ENCODE measurements around the gene TMEM203. TPM values are rescaled to one million over a fixed set of nuclear protein-coding genes. Genes with fewer than 3 reads are reported as not detected.

TMEM203 gene
- total and polyA plus RNA-seq, 2 of the 13 experiments (the other 11 are each of a cell fraction or from before 2014, with no cell fraction given): 23.4 to 36.7 TPM

- TF ChIP-seq ZBTB37 (CRISPR knock-in tag; IDR thresholded peaks at IDR 0.05): no peak
- TF ChIP-seq MXD4 (CRISPR knock-in tag; IDR thresholded peaks at IDR 0.05): peak; percentile 25; the same call in 1 of the 2 replicates
- no peak for TF ChIP-seq POLR2AphosphoS5 (IDR thresholded peaks at IDR 0.05; ENCODE audit: low read depth, low read length)
- no peak for TF ChIP-seq SNAPC4 (CRISPR knock-in tag; IDR thresholded peaks at IDR 0.05)
- peak; percentile 72 for TF ChIP-seq RARA (CRISPR knock-in tag; IDR thresholded peaks at IDR 0.05)
- no peak for TF ChIP-seq ZC3H4 (CRISPR knock-in tag; IDR thresholded peaks at IDR 0.05; ENCODE audit: borderline replicate concordance)
- TF ChIP-seq TARDBP (CRISPR knock-in tag; IDR thresholded peaks at IDR 0.05): no peak
- no peak for TF ChIP-seq ARNT (IDR thresholded peaks at IDR 0.05)
- no peak for TF ChIP-seq SP4 (CRISPR knock-in tag; IDR thresholded peaks at IDR 0.05)
- no peak for TF ChIP-seq HOXA7 (CRISPR knock-in tag; IDR thresholded peaks at IDR 0.05)
- peak; percentile 85 for TF ChIP-seq ZFY (CRISPR knock-in tag; IDR thresholded peaks at IDR 0.05)
- TF ChIP-seq, protein P1, sequence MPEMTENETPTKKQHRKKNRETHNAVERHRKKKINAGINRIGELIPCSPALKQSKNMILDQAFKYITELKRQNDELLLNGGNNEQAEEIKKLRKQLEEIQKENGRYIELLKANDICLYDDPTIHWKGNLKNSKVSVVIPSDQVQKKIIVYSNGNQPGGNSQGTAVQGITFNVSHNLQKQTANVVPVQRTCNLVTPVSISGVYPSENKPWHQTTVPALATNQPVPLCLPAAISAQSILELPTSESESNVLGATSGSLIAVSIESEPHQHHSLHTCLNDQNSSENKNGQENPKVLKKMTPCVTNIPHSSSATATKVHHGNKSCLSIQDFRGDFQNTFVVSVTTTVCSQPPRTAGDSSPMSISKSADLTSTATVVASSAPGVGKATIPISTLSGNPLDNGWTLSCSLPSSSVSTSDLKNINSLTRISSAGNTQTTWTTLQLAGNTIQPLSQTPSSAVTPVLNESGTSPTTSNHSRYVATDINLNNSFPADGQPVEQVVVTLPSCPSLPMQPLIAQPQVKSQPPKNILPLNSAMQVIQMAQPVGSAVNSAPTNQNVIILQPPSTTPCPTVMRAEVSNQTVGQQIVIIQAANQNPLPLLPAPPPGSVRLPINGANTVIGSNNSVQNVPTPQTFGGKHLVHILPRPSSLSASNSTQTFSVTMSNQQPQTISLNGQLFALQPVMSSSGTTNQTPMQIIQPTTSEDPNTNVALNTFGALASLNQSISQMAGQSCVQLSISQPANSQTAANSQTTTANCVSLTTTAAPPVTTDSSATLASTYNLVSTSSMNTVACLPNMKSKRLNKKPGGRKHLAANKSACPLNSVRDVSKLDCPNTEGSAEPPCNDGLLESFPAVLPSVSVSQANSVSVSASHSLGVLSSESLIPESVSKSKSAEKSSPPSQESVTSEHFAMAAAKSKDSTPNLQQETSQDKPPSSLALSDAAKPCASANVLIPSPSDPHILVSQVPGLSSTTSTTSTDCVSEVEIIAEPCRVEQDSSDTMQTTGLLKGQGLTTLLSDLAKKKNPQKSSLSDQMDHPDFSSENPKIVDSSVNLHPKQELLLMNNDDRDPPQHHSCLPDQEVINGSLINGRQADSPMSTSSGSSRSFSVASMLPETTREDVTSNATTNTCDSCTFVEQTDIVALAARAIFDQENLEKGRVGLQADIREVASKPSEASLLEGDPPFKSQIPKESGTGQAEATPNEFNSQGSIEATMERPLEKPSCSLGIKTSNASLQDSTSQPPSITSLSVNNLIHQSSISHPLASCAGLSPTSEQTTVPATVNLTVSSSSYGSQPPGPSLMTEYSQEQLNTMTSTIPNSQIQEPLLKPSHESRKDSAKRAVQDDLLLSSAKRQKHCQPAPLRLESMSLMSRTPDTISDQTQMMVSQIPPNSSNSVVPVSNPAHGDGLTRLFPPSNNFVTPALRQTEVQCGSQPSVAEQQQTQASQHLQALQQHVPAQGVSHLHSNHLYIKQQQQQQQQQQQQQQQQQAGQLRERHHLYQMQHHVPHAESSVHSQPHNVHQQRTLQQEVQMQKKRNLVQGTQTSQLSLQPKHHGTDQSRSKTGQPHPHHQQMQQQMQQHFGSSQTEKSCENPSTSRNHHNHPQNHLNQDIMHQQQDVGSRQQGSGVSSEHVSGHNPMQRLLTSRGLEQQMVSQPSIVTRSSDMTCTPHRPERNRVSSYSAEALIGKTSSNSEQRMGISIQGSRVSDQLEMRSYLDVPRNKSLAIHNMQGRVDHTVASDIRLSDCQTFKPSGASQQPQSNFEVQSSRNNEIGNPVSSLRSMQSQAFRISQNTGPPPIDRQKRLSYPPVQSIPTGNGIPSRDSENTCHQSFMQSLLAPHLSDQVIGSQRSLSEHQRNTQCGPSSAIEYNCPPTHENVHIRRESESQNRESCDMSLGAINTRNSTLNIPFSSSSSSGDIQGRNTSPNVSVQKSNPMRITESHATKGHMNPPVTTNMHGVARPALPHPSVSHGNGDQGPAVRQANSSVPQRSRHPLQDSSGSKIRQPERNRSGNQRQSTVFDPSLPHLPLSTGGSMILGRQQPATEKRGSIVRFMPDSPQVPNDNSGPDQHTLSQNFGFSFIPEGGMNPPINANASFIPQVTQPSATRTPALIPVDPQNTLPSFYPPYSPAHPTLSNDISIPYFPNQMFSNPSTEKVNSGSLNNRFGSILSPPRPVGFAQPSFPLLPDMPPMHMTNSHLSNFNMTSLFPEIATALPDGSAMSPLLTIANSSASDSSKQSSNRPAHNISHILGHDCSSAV (CRISPR knock-in tag; IDR thresholded peaks at IDR 0.05; ENCODE audit: borderline replicate concordance): no peak
- no peak for TF ChIP-seq FOXK2 (IDR thresholded peaks at IDR 0.05)
- no peak for TF ChIP-seq NCOA5 (CRISPR knock-in tag; IDR thresholded peaks at IDR 0.05)
- peak; percentile 59; the same call in 1 of the 2 replicates for TF ChIP-seq ZNF746 (CRISPR knock-in tag; IDR thresholded peaks at IDR 0.05)
- no peak for TF ChIP-seq HOXA9 (CRISPR knock-in tag; IDR thresholded peaks at IDR 0.05; ENCODE audit: borderline replicate concordance)
- no peak for TF ChIP-seq ZNF138 (CRISPR knock-in tag; IDR thresholded peaks at IDR 0.05; ENCODE audit: low read depth)
- no peak for TF ChIP-seq DMAP1 (CRISPR knock-in tag; IDR thresholded peaks at IDR 0.05)
Observed at GRCh38 chr9:137221506-137222111, 16.2 kb upstream of the TMEM203 start (continued).
